ENCODE measurements around the gene PIR.

PIR gene

GRCh38 chrX:15475486-15475885, 17.6 kb downstream of the PIR start:
- DNase-seq: no peak

DNA sequence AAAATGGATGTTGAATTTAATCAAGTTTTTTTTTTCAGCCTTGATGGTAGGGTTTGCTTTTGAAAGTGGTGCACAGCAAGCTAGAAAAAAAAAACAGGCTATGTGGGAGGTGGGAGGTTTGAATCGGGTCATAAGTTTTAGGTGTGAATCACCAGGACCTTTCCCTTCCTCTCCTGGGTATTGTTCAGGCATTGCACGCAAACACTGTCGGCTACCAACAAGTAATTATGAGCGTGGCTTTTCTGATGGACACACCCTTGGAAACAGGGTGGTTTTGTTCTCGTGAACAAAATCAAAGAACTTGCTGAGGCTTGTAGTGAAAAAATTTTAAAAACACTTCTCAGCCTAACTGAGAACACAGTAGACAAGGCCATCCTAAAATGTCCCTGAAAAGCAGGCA, 18.1 kb downstream of the PIR start:
- DNase-seq: no peak

DNA sequence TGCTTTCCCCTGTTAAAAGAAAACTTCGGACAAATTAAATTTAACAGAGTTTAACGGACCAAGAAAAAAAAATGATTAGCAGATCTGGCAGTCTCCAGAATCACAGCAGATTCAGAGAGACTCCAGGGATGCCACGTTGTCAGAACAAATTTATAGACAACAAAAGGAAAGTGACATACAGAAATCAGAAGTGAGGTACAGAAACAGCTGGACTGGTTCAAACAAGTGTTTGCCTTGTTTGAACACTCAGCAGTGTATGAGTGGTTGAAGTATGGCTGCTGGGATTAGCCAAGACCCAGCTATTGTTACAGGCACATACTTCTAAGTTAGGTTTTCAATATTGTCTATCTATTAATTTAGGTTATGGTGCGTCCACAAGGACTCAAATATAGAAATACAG, 19.1 kb downstream of the PIR start:
- DNase-seq: no peak

GRCh38 chrX:15472531-15472930, 20.6 kb downstream of the PIR start:
- DNase-seq: no peak

GRCh38 chrX:15471028-15471427, 22.1 kb downstream of the PIR start:
- DNase-seq: peak; percentile 46

GRCh38 chrX:15469613-15470012, 23.5 kb downstream of the PIR start:
- DNase-seq: no peak

DNA sequence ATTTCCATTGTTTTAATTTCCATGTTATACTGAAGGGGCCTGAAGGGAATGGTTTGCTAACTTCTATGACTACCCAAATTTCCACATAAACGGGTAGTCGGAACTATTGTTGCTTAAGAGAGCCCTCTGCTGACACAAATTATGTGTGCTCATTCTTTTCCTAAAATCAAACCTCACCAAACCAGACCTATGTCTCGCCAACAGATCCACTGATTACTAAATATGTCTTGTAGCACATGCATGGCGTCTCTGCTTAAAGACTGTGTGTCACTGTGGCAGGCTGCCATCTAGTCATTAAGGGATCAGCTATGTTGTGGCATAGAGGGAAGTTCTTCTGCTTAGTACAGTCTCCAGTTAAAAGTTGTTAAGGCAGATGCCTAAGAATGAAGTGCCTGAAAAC, 25.1 kb downstream of the PIR start:
- no peak for DNase-seq

DNA sequence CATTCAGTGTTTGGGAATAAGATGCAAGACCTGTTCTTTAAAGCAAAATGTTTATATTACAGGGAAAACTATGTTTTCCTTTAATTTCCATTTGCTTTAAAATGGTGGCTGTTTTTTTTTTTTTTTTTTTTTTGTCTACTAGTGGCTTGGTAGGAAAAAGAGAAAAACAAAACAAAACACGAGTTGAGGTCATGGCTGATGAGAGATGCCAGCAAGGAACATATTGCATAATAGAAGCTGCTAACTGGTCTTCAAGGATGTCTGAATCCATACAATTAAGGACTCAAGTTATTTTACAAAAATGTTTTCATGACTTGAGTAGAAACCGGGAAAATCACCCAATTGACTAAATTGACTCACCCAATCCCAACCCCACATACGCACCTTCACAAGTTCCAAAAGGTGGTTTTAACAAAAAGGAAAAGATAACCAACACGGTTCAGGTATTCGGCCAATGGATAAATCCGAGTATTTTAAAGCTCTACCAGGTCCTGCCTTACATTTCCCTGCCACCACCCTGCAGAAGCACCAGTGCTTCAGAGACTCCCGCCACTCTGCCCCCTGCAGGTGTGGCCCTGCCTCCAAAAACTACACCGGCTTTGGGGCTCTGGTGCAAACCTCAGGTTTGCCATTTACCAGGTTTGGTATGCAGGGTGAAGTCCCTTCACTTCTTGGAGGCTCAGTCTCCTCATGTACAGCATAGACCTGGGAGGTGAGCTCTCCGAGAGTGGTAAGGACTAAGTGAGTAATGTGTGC, 27.1 kb downstream of the PIR start:
- DNase-seq: no peak

GRCh38 chrX:15465347-15465746, 27.8 kb downstream of the PIR start:
- no peak for DNase-seq

GRCh38 chrX:15464704-15465103, 28.4 kb downstream of the PIR start:
- no peak for DNase-seq

GRCh38 chrX:15451913-15452312, 41.2 kb downstream of the PIR start:
- no peak for DNase-seq

DNA sequence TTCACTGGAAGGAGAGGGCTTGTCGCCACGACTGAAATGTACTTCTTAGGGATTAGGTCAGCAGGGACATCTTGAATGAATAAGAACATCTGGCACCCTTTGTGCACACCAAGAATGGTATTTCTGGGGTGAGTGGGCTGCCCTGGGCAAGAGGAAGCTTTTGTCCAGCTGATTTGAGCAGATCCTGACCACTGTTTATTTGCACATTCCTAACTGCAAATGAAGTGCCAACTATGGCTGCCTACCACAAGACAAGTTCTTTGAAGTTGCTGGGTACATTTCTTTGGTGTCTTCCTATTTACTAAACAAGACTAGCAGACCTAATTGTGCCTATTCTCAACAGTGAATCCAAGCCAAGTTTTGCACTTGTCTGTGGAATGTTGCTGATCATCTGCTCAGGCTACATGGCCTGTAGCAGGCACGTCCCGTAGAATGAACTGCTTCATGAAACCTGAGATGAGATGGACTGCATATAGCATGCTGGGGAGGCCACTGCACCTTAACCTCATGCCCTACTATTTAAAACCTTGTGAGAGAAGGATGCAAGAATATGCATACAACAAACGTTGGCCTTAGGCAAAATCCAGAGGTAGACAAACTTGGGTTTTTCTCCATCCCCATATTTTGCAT, 45.0 kb downstream of the PIR start:
- no peak for DNase-seq

DNA sequence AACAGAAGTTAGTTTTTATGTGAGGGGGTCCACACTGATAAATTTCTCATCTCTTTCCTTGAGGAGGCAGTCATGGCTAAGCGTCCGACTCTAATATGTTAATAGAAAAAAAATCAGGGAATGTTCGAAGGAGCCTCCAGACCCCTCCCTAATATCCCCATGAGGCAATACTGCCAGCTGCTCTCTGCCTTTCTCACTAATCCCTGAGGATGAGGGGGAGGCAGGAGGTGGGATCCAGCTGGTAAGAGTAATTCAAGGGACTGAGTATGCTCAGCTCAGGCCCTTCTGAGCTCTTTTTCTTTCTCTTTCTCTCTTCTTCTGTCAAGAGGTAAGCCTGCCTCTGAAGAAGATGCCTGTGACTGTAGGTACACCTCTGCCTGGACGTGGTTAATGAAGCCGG, 51.7 kb downstream of the PIR start:
- DNase-seq: no peak

- no peak for DNase-seq
These were observed 54.8 kb downstream of the PIR start for GRCh38 chrX:15438332-15438731.

- DNase-seq: no peak
These were observed 55.4 kb downstream of the PIR start for GRCh38 chrX:15437724-15438123.

- DNase-seq: no peak
These were observed 57.1 kb downstream of the PIR start for GRCh38 chrX:15435836-15436619.

DNA sequence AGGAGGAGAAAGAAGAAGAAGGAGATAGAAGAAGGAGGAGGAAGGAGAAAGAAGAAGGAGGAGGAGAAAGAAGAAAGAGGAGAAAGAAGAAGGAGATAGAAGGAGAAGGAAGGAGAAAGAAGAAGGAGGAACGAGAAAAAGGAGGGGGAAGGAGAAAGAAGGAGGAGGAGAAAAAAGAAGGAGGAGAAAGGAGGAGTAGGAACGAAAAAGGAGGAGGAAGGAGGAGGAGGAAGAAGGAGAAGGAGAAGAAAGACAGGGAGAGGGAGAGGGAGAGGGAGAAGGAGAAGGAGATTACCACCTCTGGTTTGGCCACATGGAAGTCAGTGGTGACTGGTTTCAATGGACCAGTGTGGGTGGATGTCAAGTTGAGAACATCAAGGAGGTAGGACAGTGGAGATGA, 58.9 kb downstream of the PIR start:
- DNase-seq: no peak

GRCh38 chrX:15430584-15430983, 62.5 kb downstream of the PIR start:
- no peak for DNase-seq

- no peak for DNase-seq
These were observed 63.1 kb downstream of the PIR start for GRCh38 chrX:15430076-15430475.

GRCh38 chrX:15425024-15425423, 68.1 kb downstream of the PIR start:
- no peak for DNase-seq

DNA sequence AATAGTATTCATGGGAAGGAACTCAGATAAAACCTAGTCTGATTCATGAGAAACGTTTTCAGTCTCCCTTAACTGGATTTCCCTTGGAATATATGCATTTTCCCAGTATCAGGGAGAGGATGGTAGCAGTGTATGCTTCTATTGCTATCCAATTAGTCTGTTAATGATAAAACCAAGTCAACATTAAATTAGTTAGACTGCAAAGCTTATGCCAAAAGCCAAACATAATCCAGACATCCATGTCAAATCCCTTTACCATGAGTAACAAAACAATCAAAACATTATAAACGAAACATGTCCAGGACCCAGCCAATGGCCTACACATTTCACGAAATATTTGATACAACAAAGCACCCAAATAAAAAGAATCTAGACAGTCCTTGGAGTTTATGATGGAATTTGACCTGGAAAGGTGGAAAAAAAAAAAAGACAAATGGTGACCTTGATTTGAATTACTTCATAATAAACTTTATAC, 74.4 kb downstream of the PIR start:
- DNase-seq: no peak

DNA sequence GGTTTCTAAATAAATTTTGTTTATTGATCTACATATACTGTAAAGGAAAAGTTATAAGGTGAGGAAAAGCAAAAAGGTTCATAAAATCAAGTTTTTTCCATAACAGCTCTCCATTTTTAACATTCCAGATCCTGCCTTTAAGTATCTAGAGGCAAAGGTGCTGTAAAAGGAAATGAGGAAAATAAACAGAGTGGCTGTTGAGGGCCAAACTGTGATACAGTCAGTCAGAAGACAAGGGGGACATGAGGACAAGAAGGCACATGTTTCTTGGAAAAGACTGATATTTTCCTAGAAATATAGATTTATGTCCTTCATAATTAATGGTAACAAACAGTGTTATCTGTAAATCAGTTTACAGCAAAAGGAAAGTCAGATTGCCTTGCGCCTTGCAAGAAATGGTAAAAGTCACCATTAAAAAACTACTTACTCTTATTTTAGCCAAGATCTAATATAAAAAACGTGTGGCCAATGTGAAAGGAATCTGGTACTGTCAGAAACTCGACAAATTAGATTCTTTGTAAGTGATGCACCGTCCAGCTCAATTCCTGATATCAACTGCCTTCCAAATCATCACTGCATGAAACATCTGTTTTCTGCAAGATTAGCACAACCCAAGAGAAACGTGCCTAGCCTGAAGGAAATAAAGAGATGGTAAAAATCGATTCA, 75.0 kb downstream of the PIR start:
- DNase-seq: no peak
